Tibial artery (tissue), 4 donors: ENCODE data around the gene HDAC4.

Source experiments
- DNase-seq, 2 donors: peaks; one replicate each; pipeline ENCODE4 v3.0.0-alpha.2; 2019
- H3K27ac ChIP-seq, 2 donors: fragments of 200-600 bp; sonication (generic) in 1 of 2; 1 replicate in 1 of 2; 2 replicates in 1 of 2; pipeline ENCODE4 v1.5.1; 2018 to 2019; ENCODE audit warnings: mild to moderate bottlenecking in 1 of 2
- H3K27me3 ChIP-seq, 2 donors: fragments of 200-600 bp; sonication (generic) in 1 of 2; one replicate each; pipeline versions ENCODE4 v1.5.1 to v1.6.0; 2016 to 2019
- H3K36me3 ChIP-seq, 3 donors: fragments of 200-600 bp; sonication (generic) in 2 of 3; one replicate each; pipeline ENCODE4 v1.5.1; 2016 to 2019; ENCODE audit warnings: mild to moderate bottlenecking in 2 of 3
- H3K4me1 ChIP-seq, 4 donors: fragments of 200-600 bp; sonication (generic) in 2 of 4; 1 replicate in 3 of 4; 2 replicates in 1 of 4; pipeline ENCODE4 v1.5.1; 2016 to 2019
- H3K4me3 ChIP-seq, 2 donors: fragments of 200-600 bp; sonication (generic) in 1 of 2; 1 replicate in 1 of 2; 2 replicates in 1 of 2; pipeline ENCODE4 v1.5.1; 2018 to 2019; ENCODE audit warnings: mild to moderate bottlenecking in 2 of 2
- H3K9me3 ChIP-seq, 3 donors: fragments of 200-600 bp; sonication (generic) in 1 of 3; one replicate each; pipeline ENCODE4 v1.5.1; 2016 to 2019
- CTCF ChIP-seq, 2 experiments: fragments of 200-600 bp in 1 of 2; fragments of 450-650 bp in 1 of 2; IDR thresholded peaks; one replicate each; pipeline ENCODE4 v1.5.1; 2017 to 2019; ENCODE audit warnings: antibody characterized with exemption in 2 of 2, mild to moderate bottlenecking in 1 of 2, moderate library complexity in 1 of 2
- intact Hi-C: fragments of 100-400 bp; cut with DNase I; formaldehyde crosslinking; loops from one replicate; pipeline ENCODE4 v1.15.0; 2023; ENCODE audit warnings: low total_unique reads

The HDAC4 gene

DNA sequence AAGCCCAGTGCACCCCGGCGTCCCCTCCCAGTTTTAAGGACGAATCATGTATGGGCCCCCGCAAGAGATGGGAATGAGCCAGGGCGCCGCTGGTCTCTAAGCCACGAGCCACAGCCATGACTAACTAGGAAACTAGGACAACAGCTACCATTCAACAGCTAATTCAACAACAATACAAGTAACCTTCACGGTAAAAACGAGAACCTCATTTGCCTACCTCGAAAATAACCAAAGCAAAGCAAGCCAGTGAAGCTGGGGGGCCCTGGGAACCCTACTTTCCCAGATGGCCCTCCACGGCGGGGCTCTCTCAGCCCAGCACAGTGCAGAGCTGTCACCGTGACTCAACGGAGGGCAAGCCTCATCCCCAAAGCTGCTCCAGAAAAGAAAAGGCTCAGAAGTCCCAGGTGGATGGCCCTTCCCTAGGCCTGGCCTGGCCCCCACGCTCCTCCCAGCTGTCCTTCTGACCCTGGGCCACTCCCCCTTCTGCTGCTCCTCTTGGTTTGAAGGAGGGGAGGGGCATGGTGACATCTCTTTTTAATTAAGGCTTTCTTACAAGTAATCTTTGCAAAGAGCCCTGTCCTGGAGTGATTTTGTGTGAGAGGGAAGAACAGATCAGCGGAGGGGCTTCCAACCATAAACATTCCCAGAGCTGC lies 126.3 kb downstream of the HDAC4 start:
- H3K4me1 ChIP-seq, result peaks cover 9 to 37% (median 24%) of the 10 kb centered on the region in 4 donors
- intact Hi-C loops, result no loop called here
- H3K4me3 ChIP-seq, result peak overlapping the region in 1 of 2 donors; percentile 41
- H3K36me3 ChIP-seq, result no peaks in the 10 kb centered on the region
- no peaks in the 10 kb centered on the region for H3K9me3 ChIP-seq
- peak overlapping the region; percentile 68 to 70 for H3K27ac ChIP-seq
- H3K27me3 ChIP-seq, result no peaks in the 10 kb centered on the region
- TF ChIP-seq CTCF (IDR thresholded peaks at IDR 0.05), result no peak
- peak; percentile 62 to 78 for DNase-seq

DNA sequence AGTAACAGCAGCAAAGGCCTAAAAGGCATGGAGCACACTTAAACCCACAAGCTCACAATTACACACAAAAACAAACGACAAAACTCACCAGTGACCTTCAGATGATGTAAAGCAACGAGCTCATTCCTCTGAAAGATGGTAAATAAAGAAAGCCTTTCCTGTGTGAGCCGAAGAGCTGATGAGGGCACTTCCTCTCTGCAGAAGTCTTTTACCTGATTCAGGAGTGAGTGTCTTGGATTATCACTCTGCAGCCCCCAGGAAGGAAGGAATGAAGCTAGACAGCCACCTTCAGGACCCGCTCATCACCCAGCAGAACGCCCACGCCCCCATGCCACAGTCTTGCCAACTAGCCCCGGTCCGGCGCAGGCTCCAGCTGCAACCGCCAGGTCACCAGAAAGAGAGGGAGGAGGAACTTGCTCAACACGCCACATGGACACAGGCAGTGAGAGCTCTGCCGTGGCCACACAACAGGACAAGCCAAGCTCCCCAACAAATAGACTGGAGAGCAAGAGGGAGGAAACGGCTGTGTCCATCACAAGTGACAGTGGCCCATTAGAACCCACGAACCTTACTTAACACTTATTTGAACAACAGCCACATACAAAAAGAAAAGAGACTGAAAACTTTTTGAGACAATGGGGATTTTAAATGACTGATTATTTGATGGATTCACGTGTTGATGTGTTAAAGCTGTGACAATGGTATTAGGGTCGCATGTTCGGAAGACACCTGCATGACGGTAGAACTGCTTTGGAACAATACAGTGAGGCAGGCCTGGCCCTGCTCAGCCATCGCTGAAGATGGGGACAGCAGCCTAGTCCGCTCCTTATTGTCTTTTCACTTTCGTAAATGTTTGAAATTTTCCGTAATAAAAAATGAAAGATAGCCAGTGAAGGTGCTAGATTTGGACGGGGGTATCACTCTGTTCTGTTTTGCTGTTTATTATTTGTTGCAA lies 127.3 kb downstream of the HDAC4 start:
- peaks cover 9 to 30% (median 25%) of the 10 kb centered on the region in 4 donors for H3K4me1 ChIP-seq

DNA sequence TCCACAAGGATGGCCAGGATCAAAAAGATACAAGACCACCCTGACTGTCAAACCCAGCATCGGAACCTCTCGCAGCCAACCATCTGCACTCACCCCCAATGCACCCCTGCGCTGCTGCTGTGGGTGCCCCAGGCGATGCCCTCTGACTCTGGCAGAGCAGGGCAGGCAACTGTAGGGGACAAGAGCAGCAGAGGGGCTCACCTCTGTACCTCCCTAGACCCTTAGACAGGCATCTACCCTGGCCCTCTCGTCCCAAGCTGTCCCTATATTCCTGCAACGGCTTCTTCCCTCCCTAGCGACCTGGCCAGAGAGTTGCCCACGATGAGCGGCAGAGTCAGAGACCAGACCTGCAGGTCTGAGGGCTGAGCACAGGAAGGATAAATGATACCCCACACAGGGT lies 128.2 kb downstream of the HDAC4 start:
- no peak for DNase-seq
- H3K36me3 ChIP-seq, result no peaks in the 10 kb centered on the region
- peaks cover 9 to 39% (median 33%) of the 10 kb centered on the region in 4 donors for H3K4me1 ChIP-seq
- no peaks in the 10 kb centered on the region for H3K9me3 ChIP-seq
- TF ChIP-seq CTCF (IDR thresholded peaks at IDR 0.05), result no peak
- H3K4me3 ChIP-seq, result no peak overlapping the region
- no peak overlapping the region for H3K27ac ChIP-seq
- H3K27me3 ChIP-seq, result no peaks in the 10 kb centered on the region
- intact Hi-C loops, result no loop called here

More for the DNA sequence above, 127.3 kb downstream of the HDAC4 start:
- no peaks in the 10 kb centered on the region for H3K27me3 ChIP-seq
- DNase-seq, result peak; percentile 13 to 71
- TF ChIP-seq CTCF (IDR thresholded peaks at IDR 0.05), result no peak
- no peaks in the 10 kb centered on the region for H3K36me3 ChIP-seq
- no peaks in the 10 kb centered on the region for H3K9me3 ChIP-seq
- H3K4me3 ChIP-seq, result no peak overlapping the region
- H3K27ac ChIP-seq, result peak overlapping the region; percentile 68 to 70
- intact Hi-C loops, result no loop called here

GRCh38 chr2:239271882-239272281 lies 128.9 kb downstream of the HDAC4 start:
- no peak overlapping the region for H3K27ac ChIP-seq
- DNase-seq, result no peak
- TF ChIP-seq CTCF (IDR thresholded peaks at IDR 0.05), result no peak
- no peaks in the 10 kb centered on the region for H3K27me3 ChIP-seq
- intact Hi-C loops, result no loop called here
- H3K4me3 ChIP-seq, result no peak overlapping the region
- H3K4me1 ChIP-seq, result peaks cover 9 to 45% (median 39%) of the 10 kb centered on the region in 4 donors
- H3K9me3 ChIP-seq, result no peaks in the 10 kb centered on the region
- H3K36me3 ChIP-seq, result no peaks in the 10 kb centered on the region

- intact Hi-C loops, result no loop called here
- peak in 1 of 2 donors; percentile 54 for DNase-seq
- TF ChIP-seq CTCF (IDR thresholded peaks at IDR 0.05), result no peak
- Histone ChIP-seq H3K9me3 (no peaks in the 10 kb centered on the region), H3K36me3 (no peaks in the 10 kb centered on the region), H3K4me3 (no peak overlapping the region), H3K4me1 (peaks cover 9 to 45% (median 42%) of the 10 kb centered on the region in 4 donors), H3K27ac (no peak overlapping the region), H3K27me3 (no peaks in the 10 kb centered on the region)
These were observed 129.3 kb downstream of the HDAC4 start for GRCh38 chr2:239271471-239271870.
